HL-60 (cell line): ENCODE data around the gene TUBB2A.

Experiments
- DNase-seq, 2 experiments: peaks; one replicate each; pipeline ENCODE4 v3.0.0-alpha.2; 2010 to 2020; ENCODE audit warnings: low read depth in 1 of 2, low spot score in 1 of 2
- H3K27ac ChIP-seq: fragments of 250-450 bp; sonication (Bioruptor Pico); replicated peaks from 2 replicates; pipeline ENCODE4 v1.5.1; 2020; ENCODE audit warnings: mild to moderate bottlenecking, moderate library complexity
- H3K27me3 ChIP-seq: fragments of 250-450 bp; sonication (Bioruptor Pico); 2 replicates; pipeline ENCODE4 v1.5.1; 2021; ENCODE audit warnings: mild to moderate bottlenecking, moderate library complexity; ENCODE audit not compliant: insufficient read depth, poor library complexity, severe bottlenecking
- H3K4me3 ChIP-seq: replicated peaks from 2 replicates; pipeline ENCODE4 v1.5.1; 2011; ENCODE audit warnings: mild to moderate bottlenecking, control low read depth, low read length; ENCODE audit not compliant: insufficient read depth
- GABPA ChIP-seq: IDR thresholded peaks from 2 replicates; pipeline ENCODE4 v1.6.1; 2012; ENCODE audit warnings: low read depth
- POLR2AphosphoS5 ChIP-seq: IDR thresholded peaks from 2 replicates; pipeline ENCODE4 v1.6.1; 2012; ENCODE audit warnings: low read depth
- SPI1 ChIP-seq: IDR thresholded peaks from 2 replicates; pipeline ENCODE4 v1.6.1; 2012; ENCODE audit warnings: low read depth, mild to moderate bottlenecking, borderline replicate concordance
- TF ChIP-seq, protein P1 (sequence below): IDR thresholded peaks from one replicate; pipeline ENCODE4 v1.5.1; 2011; ENCODE audit warnings: low read length, control low read depth, inconsistent platforms; ENCODE audit not compliant: insufficient read depth
- TF ChIP-seq, protein P2 (sequence below): IDR thresholded peaks from 2 replicates; pipeline ENCODE4 v1.6.1; 2012; ENCODE audit warnings: low read depth; ENCODE audit not compliant: insufficient replicate concordance

TUBB2A gene

DNA sequence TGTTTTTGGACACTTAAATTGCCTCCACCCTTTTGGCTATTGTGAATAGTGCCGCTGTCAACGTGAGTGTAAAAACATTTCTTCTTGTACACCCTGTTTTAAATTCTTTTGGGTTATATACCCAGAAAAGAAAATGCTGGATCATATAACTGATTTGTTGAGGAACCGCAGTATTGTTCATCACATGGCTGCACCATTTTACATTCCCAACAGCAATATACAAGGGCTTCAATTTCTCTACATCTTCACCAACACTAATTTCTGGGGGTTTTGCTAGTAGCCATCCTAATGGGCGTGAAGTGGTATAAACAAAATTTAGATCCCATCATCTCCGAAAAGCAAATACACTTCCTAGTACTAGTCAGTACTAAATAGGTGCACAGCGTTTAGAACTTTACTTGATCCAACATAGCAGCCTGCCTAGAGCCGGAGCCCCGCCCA lies 39.4 kb downstream of the TUBB2A start:
- H3K4me3 ChIP-seq = peak overlapping the region; percentile 80
- peak overlapping the region; percentile 73 for H3K27ac ChIP-seq
- no peaks in the 10 kb centered on the region for H3K27me3 ChIP-seq
- TF ChIP-seq GABPA (no peak), POLR2AphosphoS5 (no peak), SPI1 (no peak)
- TF ChIP-seq, protein P1, sequence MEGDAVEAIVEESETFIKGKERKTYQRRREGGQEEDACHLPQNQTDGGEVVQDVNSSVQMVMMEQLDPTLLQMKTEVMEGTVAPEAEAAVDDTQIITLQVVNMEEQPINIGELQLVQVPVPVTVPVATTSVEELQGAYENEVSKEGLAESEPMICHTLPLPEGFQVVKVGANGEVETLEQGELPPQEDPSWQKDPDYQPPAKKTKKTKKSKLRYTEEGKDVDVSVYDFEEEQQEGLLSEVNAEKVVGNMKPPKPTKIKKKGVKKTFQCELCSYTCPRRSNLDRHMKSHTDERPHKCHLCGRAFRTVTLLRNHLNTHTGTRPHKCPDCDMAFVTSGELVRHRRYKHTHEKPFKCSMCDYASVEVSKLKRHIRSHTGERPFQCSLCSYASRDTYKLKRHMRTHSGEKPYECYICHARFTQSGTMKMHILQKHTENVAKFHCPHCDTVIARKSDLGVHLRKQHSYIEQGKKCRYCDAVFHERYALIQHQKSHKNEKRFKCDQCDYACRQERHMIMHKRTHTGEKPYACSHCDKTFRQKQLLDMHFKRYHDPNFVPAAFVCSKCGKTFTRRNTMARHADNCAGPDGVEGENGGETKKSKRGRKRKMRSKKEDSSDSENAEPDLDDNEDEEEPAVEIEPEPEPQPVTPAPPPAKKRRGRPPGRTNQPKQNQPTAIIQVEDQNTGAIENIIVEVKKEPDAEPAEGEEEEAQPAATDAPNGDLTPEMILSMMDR = no peak
- TF ChIP-seq, protein P2, sequence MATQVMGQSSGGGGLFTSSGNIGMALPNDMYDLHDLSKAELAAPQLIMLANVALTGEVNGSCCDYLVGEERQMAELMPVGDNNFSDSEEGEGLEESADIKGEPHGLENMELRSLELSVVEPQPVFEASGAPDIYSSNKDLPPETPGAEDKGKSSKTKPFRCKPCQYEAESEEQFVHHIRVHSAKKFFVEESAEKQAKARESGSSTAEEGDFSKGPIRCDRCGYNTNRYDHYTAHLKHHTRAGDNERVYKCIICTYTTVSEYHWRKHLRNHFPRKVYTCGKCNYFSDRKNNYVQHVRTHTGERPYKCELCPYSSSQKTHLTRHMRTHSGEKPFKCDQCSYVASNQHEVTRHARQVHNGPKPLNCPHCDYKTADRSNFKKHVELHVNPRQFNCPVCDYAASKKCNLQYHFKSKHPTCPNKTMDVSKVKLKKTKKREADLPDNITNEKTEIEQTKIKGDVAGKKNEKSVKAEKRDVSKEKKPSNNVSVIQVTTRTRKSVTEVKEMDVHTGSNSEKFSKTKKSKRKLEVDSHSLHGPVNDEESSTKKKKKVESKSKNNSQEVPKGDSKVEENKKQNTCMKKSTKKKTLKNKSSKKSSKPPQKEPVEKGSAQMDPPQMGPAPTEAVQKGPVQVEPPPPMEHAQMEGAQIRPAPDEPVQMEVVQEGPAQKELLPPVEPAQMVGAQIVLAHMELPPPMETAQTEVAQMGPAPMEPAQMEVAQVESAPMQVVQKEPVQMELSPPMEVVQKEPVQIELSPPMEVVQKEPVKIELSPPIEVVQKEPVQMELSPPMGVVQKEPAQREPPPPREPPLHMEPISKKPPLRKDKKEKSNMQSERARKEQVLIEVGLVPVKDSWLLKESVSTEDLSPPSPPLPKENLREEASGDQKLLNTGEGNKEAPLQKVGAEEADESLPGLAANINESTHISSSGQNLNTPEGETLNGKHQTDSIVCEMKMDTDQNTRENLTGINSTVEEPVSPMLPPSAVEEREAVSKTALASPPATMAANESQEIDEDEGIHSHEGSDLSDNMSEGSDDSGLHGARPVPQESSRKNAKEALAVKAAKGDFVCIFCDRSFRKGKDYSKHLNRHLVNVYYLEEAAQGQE = no peak
- DNase-seq = no peak

DNA sequence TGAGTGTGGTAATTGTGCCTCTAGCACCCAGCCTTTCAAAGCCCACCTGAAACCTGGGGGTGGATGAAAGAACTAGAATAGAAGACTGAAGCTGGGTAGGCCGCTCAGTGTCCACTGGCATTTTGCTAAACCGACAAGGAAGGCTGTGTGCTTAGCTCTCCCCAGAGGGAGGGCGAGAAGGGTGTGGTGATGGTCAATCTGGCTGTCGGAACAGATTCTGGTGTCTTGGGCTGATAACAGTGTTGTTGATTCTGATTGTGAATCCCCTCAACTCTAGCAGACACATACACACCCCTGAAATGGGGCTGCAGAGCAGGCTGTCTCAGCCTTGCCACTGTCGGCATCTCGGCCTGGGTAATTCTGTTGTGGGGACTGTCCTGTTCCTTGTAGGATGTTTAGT lies 43.0 kb downstream of the TUBB2A start:
- H3K27me3 ChIP-seq = no peaks in the 10 kb centered on the region
- no peak for DNase-seq
- H3K4me3 ChIP-seq = no peak overlapping the region
- no peak for TF ChIP-seq SPI1
- TF ChIP-seq POLR2AphosphoS5 = no peak
- TF ChIP-seq, protein P1 = no peak
- TF ChIP-seq, protein P2 = no peak
- H3K27ac ChIP-seq = no peak overlapping the region

DNA sequence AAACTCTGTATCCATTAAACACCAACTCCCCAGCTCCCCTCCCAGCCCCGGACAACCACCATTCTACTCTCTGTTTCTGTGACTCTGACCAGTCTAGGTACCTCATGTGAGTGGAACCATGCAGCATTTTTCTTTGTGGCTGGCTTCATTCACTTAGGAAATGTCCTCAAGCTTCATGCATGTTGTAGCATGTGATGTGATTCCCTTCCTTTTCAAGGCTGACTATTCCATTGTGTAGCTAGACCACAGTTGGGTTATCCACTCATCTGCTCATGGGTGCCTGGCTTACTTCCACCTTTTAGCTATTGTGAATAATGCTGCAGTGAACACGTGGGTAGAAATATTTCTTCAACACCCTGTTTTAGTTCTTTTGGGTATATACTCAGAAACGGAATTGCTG lies 47.6 kb downstream of the TUBB2A start:
- TF ChIP-seq, protein P1 = no peak
- no peak for TF ChIP-seq SPI1
- TF ChIP-seq GABPA = no peak
- TF ChIP-seq, protein P2 = no peak
- TF ChIP-seq POLR2AphosphoS5 = no peak
- H3K27me3 ChIP-seq = no peaks in the 10 kb centered on the region
- no peak overlapping the region for H3K27ac ChIP-seq
- no peak for DNase-seq
- no peak overlapping the region for H3K4me3 ChIP-seq
